HG03571 (cell line): ENCODE data around the gene ID4.

Experiments used
- ATAC-seq: cut with Tn5 transposase; IDR thresholded peaks from one replicate; pipeline ENCODE4 v1.9.1; 2021; ENCODE audit not compliant: unreplicated experiment

ID4 gene

DNA sequence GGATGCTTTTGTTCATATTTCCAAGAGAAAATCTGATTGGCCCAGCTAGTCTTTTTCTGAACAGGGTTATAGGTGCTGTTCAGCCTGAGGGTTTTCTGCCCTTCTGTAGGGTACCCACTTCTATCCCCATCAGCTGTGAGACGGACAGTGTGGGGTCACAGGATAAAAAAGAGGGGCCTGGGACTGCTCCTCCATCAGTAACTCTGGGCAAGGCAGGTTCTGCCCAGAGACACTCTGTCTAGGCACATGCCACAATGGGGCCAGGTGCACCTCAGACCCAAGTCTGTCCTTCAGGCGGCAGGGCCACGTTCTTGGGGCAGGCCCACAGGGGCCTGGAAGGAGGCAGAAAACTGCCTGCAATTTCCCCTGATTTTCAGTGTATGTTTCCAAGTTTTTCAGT lies 20.0 kb downstream of the ID4 start:
- no peak for ATAC-seq

GRCh38 chr6:19857703-19858102 lies 20.5 kb downstream of the ID4 start:
- no peak for ATAC-seq

GRCh38 chr6:19860235-19860877 lies 23.2 kb downstream of the ID4 start:
- ATAC-seq, result no peak

- no peak for ATAC-seq
Observed at GRCh38 chr6:19864285-19864684, 27.1 kb downstream of the ID4 start.

GRCh38 chr6:19865178-19865577 lies 28.0 kb downstream of the ID4 start:
- no peak for ATAC-seq

- ATAC-seq, result no peak
Observed at GRCh38 chr6:19866173-19866984, 29.2 kb downstream of the ID4 start.

DNA sequence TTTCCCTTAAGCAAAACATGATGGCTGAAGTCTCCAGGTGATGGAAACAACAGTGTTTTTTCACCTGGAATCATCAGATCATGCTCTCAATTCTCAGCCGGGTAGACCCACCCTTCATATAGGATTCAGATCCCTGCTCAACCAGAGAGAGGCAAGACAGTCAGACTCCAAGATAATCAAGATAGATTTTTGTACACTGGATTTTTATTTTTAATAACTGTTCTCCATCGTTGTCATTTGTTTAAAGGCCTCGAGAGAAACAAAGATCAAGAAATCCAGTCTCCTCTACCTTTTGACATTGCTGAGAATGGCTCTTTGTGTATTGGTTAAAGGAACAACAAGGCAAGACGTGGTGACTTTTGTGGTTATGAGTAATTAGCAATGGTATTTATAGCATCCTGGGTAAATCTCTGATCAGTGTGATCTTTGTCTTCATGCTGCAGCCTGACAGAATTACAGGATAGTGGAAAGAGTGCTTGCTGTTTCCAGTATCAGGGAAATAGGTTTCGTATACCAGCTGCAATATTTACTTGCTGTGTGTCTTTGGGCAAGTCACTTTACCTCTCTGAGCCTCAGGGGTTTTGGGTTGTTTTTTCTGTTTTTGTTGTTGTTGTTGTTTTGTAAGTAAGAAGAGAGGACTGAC lies 29.9 kb downstream of the ID4 start:
- ATAC-seq, result no peak

GRCh38 chr6:19869464-19869863 lies 32.3 kb downstream of the ID4 start:
- ATAC-seq, result no peak

GRCh38 chr6:19870322-19870721 lies 33.2 kb downstream of the ID4 start:
- no peak for ATAC-seq

GRCh38 chr6:19873031-19873430 lies 35.9 kb downstream of the ID4 start:
- no peak for ATAC-seq

DNA sequence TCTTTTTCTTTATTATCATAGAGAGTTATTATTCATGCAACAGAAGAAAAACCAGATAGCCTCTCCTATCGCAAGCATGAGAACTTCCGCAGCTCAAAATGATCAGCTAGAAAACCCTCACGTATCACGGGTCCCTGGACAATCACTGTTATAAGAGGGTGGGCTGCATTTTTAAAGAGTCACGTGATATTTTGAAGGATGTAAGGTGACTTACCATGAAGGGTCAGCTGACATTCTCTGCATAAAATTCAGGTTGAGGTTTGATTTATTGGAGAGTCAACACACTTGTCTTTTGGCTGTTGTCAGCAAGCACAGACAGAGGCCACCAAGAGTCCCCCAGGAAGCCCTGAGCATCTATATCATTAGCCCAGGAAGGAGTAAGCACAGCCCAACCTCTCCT lies 39.5 kb downstream of the ID4 start:
- no peak for ATAC-seq

DNA sequence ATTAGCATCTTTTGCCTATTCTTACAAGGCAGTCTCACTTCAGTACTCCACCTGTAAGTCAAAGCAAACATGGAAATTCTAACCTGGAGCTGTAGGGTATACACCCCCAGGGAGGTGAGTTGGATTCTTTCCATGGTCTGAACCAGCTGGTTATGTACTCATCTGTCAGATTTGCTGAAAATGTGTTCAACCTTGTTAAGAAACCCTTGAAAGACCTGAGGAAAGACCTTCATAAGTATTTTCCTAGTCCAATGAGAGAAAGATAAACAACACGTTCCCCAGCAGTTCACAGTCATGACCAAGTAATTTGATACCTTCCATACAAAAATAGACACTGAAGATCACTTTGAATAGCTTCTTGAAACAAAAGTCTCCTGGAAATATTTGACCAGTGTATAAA lies 42.5 kb downstream of the ID4 start:
- ATAC-seq, result no peak

DNA sequence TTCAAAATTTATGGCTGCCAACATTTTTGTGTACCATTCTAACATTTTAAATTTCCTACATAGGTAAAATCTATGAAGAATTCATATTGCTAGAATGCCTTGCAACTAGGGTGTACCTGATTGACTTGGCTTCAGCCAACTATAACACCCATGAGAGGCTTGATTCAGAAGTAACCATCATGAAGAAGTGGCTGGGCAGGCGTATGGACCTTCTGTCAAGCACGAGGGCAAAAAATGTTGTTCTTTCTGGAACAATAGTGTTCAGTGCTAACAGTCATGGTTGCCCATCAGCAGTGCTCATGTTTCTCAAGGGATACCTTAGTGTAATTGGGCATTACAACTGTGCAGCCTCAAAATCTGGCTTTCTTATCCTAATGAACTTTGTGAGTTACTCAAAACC lies 42.9 kb downstream of the ID4 start:
- ATAC-seq, result no peak

- no peak for ATAC-seq
Observed at GRCh38 chr6:19891451-19891850, 54.3 kb downstream of the ID4 start.
